Loucy (cell line): ENCODE results near the gene NXPE4.

Experiments
- EZH2phosphoT487 ChIP-seq: fragments of 200-600 bp; IDR thresholded peaks from 2 replicates; pipeline ENCODE4 v1.6.1; 2018; ENCODE audit warnings: antibody characterized with exemption, mild to moderate bottlenecking, moderate library complexity, borderline replicate concordance
- TF ChIP-seq, protein P1 (sequence below): fragments of 200-600 bp; sonication (generic); conservative IDR thresholded peaks from 2 replicates; pipeline ENCODE4 v1.5.1; 2014; ENCODE audit warnings: mild to moderate bottlenecking, antibody characterized with exemption, low read length

DNA sequence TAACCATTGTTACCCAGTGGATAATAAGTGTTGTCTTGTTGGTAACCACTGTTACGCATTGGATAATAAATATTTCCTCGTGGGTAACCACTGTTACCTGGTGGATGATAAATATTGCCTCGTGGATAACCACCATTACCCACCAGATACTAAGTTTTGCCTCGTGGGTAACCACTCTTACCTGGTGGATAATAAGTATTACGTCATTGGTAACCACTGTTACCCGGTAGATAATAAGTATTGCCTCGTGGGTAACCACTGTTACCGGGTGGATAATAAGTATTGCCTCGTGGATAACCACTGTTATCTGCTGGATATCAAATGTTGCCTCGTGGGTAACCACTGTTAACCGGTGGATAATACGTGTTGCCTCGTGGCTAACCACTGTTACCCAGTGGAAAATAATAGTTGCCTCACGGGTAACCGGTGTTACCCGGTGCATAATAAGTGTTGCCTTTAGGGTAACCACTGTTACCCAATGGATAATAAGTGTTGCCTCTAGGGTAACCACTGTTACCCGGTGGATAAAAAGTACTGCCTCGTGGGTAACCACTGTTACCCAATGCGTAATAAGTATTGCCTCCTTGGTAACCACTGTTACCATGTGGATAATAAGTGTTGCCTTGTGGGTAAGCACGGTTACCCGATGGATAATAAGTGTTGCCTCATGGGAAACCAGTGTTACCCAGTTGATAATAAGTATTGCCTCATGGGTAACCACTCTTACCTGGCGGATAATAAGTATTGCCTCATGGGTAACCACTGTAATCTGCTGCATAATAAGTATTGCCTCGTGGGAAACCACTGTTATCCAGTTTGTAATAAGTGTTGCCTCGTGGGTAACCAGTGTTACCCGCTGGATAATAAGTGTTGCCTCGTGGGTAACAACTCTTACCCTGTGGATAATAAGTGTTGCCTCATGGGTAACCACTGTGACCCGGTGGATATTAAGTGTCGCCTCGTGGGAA, 21.9 kb upstream of the NXPE4 start:
- TF ChIP-seq, protein P1, sequence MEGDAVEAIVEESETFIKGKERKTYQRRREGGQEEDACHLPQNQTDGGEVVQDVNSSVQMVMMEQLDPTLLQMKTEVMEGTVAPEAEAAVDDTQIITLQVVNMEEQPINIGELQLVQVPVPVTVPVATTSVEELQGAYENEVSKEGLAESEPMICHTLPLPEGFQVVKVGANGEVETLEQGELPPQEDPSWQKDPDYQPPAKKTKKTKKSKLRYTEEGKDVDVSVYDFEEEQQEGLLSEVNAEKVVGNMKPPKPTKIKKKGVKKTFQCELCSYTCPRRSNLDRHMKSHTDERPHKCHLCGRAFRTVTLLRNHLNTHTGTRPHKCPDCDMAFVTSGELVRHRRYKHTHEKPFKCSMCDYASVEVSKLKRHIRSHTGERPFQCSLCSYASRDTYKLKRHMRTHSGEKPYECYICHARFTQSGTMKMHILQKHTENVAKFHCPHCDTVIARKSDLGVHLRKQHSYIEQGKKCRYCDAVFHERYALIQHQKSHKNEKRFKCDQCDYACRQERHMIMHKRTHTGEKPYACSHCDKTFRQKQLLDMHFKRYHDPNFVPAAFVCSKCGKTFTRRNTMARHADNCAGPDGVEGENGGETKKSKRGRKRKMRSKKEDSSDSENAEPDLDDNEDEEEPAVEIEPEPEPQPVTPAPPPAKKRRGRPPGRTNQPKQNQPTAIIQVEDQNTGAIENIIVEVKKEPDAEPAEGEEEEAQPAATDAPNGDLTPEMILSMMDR: no peak
- TF ChIP-seq EZH2phosphoT487: no peak
